NCI-H510A (cell line): ENCODE results near the gene ABCA1.
"Not testable (repeated sequence)": the region's sequence is repeated elsewhere in the genome, so short reads cannot be mapped to it uniquely, and the experiment has no call there.

Experiments
- DNase-seq: peaks from one replicate; lab custom pipeline; 2025; lab: John Stamatoyannopoulos, UW

ABCA1 gene

DNA sequence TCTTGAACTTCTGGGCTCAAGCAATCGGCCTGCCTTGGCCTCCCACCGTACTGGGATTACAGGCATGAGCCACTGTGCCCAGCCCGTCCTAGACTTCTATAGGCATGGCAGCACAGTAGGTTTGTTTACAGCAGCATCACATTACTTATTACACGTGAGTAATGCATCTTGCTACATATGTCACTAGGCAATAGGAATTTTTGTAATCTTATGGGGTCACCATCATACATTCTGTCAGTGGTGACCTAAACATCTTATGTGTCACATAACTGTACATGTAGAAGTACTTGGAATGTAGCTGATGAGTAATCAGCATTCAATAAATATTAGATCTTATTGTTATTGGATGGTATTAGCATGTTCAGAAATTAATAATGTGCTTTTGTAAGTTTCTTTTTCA is 22.9 kb upstream of the ABCA1 start:
- DNase-seq = no peak

DNA sequence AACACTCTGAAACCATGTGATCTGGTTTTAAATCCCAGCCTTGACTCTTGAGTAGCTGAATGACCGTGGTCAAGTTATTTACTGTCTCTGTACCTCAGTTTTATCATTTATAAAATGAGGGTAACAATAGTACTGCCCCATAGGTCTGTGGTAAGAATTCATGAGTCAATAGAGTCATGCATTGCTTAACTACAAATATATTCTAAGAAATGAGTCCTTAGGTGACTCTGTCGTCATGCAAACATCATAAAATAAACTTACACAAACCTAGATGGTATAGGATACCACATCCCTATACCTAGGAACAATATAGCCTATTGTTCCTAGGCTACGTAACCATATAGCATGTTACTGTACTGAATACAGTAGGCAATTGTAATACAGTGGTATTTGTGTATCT is 20.3 kb upstream of the ABCA1 start:
- DNase-seq = no peak

DNA sequence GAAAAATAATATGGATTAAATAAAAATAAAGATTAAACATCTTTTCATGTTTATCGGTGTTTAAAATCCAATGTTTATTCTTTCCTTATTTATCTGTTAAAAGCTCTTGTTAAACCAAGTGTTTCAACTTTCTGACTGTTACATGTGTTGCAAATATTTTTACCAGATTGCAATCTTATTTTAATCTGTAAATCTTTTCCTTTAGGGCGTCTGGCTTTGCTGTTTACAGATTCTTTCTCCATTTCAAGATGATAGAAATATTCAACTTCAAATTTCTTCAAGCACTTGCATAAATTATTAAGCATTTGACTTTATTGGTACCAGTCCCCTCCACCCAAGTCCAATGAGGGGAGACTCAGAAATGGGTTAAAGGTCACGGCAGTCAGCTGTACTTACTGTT is 16.9 kb upstream of the ABCA1 start:
- no peak for DNase-seq

DNA sequence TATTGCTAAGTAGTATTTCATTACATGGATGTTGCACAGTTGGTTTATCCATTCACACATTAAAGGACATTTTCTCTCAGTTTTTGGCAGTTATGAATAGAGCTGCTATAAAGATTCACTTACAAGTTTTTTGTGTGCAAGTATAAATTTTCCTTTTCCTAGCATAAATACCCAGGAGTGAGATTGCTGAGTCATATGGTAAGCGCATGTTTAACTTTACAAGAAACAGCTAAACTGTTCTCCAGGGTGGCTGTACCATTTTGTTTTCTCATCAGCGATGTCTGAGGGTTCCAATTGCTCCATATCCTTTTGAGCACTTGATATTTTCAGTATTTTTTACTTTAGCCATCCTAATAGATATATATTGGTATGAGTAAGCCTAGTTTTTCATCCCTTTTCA is 16.4 kb upstream of the ABCA1 start:
- DNase-seq = no peak

DNA sequence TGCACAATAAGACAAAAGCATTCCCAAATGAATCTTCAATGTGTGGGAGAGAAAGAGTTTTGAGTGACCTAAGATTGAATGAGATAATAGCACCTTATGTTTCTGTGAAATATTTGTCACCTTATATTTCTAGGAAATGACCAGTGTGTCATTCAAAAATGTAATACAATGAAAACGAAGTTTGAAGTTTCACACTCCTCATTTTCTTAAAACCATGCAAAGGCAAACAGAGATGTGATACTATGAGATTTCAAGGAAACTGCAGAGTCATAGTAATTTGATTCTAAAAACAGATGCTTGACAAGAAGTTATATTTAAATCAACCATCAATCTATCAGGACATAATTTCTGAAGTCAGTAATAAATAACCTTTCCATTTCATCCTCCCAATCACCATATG is 13.6 kb upstream of the ABCA1 start:
- no peak for DNase-seq

DNA sequence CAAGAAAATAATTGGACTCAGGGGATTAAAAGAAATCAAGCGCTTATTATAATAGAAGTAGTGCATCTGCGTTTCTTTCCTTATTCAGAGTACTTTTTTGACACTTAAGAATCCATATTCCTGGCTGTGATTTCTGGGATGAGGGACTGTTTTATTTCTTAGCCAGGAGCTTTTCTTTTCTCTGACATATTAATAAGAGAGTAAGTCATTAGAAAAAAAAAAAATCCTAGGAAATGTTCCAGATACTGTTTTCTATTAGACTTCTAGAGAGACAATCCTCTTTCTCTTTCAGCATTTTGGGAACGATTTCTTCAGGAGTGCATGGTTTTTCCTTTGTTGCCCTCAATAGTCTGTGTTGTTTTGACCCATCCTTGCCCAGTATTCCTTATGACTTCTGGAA is 8.3 kb upstream of the ABCA1 start:
- no peak for DNase-seq

DNA sequence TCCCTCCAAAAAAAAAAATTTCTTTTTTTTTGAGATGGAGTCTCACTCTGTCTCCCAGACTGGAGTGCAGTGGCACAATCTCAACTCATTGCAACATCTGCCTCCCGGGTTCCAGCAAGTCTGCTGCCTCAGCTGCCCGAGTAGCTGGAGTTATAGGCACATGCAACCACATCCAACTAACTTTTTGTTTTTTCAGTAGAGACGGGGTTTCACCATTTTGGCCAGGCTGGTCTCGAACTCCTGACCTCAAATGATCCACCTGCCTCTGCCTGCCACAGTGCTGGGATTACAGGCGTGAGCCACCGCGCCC is 7.5 kb upstream of the ABCA1 start:
- DNase-seq = not testable (repeated sequence)

DNA sequence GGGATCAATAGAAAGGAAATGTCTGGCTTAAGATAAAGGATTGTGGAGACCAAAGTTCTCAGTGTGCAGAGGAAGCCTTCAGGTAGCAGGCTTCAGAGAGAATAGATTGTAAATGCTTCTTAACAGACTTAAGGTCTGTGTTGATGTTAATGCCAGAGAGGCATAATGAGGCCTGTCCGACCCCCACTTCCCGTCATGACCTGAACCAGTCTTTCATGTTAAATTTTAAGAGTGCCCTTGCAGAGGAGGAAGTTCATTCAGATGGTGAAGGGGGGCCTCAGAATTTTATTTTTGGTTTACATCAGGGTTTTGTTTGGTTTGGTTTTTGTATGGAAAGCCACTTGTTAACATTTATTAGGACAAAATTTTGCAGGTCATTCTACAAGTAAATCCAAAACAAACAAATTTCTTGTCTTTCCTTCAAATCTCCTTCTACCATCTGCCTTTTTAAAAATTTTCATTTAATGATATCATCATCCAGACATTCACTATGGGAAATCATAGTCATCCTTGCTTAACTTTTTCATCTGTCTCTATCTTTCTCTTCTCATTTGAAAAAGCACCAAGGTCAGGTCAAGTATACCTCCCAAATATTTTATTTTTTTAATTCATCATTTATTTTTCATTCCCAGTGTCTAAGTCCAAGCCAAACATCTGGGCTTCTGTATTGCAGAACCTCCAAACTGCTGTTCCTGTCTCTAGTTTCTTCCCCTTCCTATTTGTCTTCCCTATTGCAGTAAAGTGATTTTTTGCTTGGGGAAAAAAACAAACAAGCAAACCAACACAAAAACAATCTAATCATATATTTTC is 6.9 kb upstream of the ABCA1 start:
- DNase-seq = no peak

DNA sequence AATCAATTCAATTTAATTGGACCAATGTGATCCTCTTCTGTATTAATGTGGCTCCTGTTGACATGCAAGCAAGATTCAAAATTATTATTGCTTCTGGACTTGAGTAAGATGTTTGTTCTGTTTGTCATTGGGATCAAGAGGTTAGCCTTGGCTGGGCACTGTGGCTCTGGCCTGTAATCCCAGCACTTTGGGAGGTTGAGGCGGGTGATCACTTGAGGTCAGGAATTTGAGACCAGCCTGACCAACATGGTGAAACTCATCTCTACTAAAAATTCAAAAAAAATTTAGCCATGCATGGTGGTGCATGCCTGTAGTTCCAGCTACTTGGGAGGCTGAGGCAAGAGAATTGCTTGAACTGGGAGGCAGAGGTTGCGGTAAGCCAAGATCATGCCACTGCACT is 5.1 kb upstream of the ABCA1 start:
- DNase-seq = not testable (repeated sequence)

DNA sequence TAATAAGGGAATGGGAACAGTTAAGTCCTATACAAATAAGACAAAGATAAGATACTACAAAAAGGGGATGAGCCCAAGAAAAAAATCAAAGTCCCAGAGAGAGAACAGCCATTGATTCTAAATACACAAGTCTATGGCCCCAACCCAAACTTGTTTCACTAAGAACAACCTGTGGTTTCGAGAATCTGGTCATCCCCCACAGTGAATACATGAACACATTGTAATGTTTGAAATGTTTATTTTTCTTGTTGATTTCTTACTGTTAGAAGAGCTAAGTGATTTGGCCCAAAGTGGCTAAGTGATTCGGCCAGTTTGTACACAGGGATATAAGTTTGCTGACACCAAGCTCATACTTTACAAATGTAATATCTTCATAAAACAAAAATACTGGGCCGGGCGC is 3.3 kb upstream of the ABCA1 start:
- no peak for DNase-seq

DNA sequence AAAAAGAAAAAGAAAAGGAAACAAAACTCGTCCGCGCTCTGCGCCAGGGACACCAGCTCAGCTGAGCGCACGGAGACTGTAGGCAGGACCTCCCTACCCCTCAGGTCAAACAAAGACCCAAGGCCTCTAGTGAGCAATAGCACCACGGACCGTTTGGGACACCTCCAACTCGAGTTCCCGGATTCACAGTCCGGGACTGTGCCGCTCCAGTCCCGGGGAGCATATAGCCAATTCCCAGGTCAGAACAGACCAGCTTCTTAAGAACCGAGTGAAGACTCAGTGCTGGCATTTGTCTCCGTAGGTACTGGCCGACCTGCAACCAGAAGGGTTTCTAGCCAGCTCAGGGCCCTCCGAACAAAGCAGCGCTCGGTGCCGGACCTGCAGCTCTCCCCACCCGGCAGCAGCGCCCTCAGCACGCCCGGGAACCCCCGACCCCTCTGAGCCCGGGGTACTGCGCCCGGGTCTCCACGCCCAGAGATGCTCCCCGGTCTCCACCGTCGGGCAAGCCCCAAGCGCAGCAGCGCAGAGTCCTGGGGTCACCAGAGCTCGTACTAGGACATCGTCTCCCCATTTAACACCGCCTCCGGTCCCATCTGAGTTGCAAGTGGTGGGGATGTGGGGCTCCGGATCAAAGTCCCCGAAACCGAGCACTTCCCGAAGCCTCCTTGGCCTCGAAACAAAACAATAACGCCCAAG is 591 bp downstream of the ABCA1 start:
- DNase-seq = no peak

DNA sequence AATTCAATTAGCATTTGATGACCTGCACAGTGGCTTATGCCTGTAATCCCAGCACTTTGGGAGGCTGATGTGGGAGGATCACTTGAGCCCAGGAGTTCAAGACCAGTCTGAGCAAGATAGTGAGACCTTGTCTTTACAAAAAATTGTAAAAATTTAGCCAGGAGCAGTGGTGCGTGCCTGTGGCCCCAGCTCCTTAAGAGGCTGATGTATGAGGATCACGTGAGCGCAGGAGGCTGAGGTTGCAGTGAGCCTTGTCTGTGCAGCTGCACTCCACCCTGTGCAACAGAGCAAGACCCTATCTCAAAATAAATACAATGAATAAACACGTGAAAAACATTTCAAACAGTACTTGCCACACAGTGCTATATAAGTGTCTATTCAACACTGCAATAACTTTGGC is 4.2 kb downstream of the ABCA1 start:
- no peak for DNase-seq

DNA sequence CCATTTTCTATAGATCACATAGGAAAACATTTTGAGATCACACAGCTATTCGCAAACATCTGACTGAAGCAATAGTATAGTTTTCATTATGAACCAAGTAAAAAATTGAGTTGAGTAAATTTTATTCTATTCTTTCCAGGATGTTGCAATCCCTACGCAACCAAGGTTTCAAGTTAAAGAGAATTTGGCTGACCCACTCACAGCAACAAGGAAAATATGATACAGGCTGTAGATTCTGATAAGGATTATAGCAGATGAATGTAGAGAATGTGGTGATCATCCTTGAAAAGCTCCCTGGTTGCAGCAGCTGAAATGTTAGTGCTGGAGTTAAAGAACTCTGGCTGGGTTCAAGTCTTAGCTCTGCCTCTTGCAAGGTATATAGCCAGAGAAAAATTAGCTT is 4.7 kb downstream of the ABCA1 start:
- DNase-seq = no peak

DNA sequence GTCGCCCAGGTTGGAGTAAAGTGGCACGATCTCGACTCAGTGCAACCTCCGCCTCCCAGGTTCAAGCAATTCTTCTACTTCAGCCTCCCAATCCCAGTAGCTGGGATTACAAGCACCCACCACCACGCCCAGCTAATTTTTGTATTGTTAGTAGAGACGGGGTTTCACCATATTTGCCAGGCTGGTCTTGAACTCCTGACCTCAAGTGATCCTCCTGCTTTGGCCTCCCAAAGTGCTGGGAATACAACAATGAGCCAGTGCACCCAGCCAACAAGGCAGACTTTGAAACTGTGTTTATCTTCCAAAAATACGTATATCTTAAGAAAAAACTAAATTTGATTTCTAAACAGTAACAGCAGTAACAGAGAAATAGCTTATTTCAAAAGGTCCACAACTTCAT is 5.2 kb downstream of the ABCA1 start:
- not testable (repeated sequence) for DNase-seq

DNA sequence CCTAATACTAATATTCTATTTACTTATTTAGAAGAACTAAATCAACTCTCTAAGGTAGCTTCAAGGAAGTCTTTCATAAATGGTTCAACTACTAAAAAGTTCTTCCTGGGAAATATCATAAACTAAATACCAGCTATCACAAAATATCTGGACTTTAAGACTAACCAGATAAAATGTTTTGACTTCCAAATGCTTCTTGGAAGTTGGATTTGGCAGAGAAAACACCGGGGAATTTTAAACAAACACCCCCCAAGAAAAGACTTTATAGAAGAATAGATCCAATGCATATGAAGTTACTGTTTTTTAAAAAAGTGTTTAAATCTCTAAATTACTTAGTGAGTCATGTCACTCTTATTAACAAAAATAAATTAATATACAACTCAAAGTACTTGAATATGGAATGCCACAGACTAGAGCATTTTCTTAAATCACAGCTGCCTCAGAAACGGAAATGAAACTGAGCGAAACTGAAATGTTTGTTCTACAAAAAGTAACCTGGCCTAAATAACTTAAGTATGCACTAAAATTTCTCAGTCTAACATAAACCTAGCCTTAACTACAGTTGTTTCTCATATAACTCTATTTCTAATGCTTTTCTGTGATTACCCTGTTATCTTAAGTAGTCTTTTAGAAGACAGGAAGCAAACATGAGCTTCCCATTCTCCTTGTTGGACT is 6.8 kb downstream of the ABCA1 start:
- DNase-seq = no peak

DNA sequence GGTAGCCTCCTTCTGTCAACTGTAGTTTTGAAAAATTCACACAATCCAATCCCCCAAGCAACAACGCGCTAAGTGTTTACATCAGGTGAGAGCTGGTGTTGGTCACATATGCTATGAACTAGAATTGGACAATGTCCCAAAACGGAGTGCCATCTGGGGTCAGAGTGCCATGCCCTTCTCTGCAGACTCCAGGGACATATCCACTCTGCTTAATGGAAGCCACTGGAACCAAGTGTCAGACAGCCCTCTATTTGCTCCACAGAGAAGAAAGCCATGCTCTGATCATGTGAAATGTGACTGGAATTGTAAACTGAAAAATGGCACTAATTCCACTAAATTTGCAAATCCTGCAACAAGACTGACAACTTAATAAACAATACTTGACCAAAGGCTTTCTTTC is 12.2 kb downstream of the ABCA1 start:
- no peak for DNase-seq

DNA sequence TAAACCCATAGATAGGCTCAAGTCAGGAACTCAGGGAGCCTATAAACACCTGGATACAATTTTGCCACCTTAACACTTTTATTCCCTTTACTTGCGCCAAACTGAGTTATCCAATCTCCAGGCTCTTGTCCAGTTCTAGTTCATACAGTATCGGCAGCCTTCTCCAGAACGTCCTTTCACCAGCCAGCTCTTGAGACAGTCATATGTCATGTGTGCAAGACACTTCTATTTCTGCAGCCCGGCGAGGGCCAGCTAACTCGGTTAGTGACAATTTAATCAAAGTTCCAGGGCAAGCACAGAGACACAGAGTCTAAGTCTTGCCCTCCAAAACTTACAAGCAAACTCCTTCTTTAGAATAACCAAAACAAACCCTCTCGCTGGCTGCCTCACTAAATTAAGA is 12.9 kb downstream of the ABCA1 start:
- DNase-seq = no peak

DNA sequence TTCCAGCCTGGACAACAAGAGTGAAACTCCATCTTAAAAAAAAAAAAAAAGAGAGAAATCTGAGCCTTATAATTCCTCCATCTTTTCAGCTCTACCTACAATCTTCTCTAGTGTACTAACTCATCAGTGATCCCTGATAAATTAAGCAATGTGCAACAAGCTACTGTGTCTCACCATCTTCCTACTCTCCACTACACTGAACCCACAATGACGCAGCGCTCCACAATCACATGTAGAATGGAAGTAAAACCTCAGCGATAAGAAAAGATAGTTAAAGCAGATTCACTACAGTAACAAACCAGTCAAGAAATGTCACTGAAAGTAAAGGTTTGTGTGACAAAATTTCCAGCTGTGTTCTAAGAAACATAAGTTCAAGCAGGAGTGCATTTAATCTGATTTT is 13.5 kb downstream of the ABCA1 start:
- no peak for DNase-seq

DNA sequence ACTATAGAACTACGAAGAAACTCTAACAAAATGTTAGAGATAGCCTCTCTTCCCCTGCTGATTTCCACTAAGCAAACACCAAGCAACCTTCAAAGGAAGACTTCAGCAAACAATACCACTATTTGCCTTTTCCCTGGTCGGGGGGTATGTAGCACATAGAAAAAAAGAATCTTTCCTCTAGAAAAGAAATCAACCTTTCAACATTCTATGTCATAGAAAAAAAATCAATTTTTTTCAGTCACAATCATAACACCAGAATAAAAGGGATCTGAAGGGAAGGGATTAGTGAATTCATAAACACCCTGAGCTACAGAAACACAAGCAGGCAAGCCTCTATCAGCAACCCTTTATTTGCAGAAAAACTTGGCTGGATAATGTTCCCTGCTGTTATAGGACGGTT is 15.3 kb downstream of the ABCA1 start:
- no peak for DNase-seq

DNA sequence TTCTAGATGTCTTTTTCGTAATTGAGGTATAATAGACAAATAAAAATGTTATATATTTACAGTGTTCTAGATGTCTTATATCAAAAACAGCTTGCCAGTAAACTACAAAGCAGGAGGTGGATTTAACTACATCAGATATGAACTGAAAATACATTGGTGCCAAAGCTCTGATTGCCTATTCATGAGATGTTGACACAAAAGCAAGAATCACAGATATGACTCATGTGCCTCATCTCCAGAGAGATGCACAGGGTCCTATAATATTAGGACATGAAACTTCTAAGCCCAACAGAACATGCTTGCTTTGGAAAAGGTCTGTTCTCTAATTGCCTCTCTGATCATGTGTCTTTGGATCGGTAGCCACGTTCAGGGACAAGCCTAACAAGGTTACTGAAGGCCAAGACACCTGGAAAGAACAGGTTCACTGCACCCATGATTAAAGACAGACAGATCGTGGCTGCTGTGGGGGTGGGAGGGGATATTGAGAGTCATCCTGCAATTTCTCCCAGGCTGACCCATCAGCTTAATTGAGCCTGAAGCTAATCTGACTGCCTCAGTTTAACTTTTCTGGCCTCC is 16.8 kb downstream of the ABCA1 start:
- no peak for DNase-seq

DNA sequence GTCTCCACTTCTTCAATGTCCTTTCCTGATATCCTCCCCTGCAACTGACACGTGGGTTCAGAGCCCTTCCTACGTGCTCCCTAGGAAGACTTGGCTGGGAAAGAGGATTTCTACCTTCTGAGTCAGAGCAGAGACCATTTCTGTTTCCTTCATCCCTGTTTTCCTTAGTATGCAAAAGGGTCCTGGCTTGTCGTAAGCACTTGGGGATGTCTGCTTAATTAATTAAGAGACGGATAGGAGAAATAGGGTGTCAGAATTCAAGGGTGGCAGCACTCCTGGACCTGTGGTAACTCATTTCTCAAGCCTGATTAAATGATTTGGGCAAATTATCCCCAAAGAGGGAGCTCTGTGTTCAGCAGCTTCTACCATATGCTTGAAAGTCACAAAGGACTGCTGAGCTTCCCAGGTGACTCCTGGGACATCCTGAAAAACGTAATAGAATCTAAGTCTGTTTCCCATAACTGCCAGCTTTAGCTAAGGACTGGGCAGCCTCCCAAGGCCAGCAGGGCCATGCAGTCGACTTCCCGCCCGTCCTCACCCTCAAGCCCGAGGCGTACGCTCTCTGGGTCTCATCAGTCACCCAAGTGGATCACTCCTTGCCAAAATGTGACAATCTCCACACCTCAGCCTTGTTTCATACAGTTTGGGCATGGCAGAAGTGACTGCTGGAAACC is 20.5 kb downstream of the ABCA1 start:
- DNase-seq = no peak

DNA sequence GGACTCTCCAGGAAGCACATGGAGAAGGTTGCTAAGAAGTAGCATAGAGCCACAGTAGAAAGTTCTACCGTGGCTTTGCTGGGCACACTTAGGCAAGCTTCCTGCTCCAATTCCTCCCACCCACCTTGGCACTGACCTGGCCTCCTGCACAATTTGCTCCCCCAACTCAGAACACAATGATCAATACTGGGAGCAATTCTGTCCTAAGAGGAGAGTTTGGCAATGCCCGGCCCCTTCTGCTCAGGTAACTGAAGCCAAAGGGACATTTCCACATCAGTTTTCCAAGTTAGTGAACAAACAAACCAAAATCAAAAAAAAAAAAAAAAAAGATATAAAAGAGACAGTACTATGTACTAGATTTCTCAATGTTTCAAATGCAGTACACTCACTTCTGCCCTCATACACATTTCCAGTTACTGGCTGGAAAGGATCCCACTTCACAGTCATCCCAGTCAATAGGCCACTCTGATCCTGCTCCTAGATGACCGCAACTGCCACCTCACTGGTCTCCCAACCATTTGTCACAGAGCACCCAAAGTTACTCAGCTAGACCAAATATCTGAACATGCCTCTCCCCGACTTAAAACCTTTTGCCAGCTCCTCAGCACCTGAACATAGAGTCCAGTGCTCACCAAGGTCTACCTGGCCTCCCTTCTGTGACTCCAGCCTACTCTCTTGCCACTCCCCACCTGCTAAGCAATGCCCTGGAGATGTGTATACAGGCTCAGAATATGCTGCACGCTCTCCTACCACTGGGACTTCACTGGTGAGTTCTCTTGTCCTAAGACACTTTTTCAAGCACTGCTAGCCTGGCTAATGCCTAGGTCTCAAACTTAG is 21.3 kb downstream of the ABCA1 start:
- no peak for DNase-seq
